Measurements from ENCODE around the gene GLIS1.

DNA sequence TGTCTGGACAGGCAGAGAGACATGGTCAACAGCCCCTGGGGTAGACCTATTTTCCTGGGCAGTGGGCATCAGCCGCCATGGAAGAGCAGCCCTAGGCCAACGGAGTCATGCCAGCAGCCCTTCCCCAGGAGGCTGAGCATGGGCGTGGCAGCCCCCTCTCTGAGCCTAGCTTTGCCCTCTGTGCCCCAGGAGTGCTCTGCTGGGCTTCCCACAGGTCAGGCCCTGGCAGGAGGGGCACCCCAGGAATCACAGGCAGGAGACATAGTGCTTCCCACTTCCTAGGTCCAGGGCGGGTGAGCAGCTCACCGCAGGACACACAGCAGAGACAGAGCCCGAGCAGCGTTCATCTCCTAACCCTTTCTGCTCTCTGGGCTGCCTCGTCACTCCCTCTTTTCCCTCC is 132.8 kb downstream of the GLIS1 start:
- TF ChIP-seq, protein P1, sequence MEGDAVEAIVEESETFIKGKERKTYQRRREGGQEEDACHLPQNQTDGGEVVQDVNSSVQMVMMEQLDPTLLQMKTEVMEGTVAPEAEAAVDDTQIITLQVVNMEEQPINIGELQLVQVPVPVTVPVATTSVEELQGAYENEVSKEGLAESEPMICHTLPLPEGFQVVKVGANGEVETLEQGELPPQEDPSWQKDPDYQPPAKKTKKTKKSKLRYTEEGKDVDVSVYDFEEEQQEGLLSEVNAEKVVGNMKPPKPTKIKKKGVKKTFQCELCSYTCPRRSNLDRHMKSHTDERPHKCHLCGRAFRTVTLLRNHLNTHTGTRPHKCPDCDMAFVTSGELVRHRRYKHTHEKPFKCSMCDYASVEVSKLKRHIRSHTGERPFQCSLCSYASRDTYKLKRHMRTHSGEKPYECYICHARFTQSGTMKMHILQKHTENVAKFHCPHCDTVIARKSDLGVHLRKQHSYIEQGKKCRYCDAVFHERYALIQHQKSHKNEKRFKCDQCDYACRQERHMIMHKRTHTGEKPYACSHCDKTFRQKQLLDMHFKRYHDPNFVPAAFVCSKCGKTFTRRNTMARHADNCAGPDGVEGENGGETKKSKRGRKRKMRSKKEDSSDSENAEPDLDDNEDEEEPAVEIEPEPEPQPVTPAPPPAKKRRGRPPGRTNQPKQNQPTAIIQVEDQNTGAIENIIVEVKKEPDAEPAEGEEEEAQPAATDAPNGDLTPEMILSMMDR (IDR thresholded peaks at IDR 0.05): no peak
- TF ChIP-seq NFE2L1 (CRISPR knock-in tag; IDR thresholded peaks at IDR 0.05) (no peak), KAT7 (CRISPR knock-in tag; IDR thresholded peaks at IDR 0.05; ENCODE audit: borderline replicate concordance) (no peak), FOXK1 (CRISPR knock-in tag; IDR thresholded peaks at IDR 0.05) (no peak), ATF2 (CRISPR knock-in tag; IDR thresholded peaks at IDR 0.05; ENCODE audit: borderline replicate concordance, low read depth) (no peak), HMGXB4 (CRISPR knock-in tag; IDR thresholded peaks at IDR 0.05) (no peak), NFYB (CRISPR knock-in tag; conservative IDR thresholded peaks at IDR 0.05; ENCODE audit: low read depth) (no peak), EMX1 (CRISPR knock-in tag; IDR thresholded peaks at IDR 0.05) (no peak), NR1H2 (CRISPR knock-in tag; IDR thresholded peaks at IDR 0.05) (no peak), ARID4B (CRISPR knock-in tag; IDR thresholded peaks at IDR 0.05; ENCODE audit: borderline replicate concordance) (no peak)
- TF ChIP-seq, protein P2, sequence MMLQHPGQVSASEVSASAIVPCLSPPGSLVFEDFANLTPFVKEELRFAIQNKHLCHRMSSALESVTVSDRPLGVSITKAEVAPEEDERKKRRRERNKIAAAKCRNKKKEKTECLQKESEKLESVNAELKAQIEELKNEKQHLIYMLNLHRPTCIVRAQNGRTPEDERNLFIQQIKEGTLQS (CRISPR knock-in tag; conservative IDR thresholded peaks at IDR 0.05): no peak
- TF ChIP-seq, protein P3, sequence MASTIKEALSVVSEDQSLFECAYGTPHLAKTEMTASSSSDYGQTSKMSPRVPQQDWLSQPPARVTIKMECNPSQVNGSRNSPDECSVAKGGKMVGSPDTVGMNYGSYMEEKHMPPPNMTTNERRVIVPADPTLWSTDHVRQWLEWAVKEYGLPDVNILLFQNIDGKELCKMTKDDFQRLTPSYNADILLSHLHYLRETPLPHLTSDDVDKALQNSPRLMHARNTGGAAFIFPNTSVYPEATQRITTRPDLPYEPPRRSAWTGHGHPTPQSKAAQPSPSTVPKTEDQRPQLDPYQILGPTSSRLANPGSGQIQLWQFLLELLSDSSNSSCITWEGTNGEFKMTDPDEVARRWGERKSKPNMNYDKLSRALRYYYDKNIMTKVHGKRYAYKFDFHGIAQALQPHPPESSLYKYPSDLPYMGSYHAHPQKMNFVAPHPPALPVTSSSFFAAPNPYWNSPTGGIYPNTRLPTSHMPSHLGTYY (CRISPR knock-in tag; IDR thresholded peaks at IDR 0.05): no peak
- TF ChIP-seq, protein P4, sequence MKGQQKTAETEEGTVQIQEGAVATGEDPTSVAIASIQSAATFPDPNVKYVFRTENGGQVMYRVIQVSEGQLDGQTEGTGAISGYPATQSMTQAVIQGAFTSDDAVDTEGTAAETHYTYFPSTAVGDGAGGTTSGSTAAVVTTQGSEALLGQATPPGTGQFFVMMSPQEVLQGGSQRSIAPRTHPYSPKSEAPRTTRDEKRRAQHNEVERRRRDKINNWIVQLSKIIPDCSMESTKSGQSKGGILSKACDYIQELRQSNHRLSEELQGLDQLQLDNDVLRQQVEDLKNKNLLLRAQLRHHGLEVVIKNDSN (CRISPR knock-in tag; IDR thresholded peaks at IDR 0.05): no peak
